HG03095 (cell line): ENCODE results near the gene LRRFIP2.

Experiments
- ATAC-seq: cut with Tn5 transposase; IDR thresholded peaks from one replicate; pipeline ENCODE4 v1.9.1; 2021; ENCODE audit warnings: moderate library complexity; ENCODE audit not compliant: unreplicated experiment

The LRRFIP2 gene

DNA sequence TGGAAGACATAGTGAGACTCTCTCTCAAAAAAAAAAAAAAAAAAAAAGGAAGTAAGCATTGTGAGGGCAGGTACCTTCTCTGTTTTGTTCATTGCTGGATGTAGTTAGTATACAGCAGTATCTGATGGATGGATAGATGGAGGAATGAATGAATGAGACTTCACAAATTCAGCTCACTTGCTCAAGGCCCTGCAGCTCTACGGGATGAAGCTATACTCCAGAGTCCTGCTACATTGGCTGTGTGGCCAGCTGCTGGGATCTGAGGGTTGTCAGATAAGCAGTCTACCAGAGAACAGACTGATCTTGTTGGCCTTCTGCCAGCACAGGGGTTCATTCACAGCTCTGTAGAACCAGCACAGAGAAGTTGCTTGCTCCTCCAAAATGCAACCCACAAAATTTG is 146.1 kb downstream of the LRRFIP2 start:
- no peak for ATAC-seq

DNA sequence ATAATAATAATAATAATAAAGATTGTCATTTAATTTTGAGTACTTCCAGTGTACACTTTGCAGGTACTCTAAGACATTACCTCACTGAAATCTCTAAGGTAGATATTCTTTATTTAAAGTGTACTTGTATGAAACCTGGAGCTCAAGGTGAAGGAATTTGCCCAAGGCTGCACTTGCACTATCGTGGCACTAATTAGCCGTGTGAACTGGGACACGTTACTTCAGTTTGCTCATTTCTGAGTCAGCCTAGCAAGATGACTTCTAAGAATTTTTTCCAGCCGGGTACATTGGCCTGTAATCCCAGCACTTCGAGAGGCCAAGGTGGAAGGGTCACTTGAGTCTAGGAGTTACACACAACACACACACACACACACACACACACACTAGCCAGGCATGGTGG is 147.5 kb downstream of the LRRFIP2 start:
- no peak for ATAC-seq

DNA sequence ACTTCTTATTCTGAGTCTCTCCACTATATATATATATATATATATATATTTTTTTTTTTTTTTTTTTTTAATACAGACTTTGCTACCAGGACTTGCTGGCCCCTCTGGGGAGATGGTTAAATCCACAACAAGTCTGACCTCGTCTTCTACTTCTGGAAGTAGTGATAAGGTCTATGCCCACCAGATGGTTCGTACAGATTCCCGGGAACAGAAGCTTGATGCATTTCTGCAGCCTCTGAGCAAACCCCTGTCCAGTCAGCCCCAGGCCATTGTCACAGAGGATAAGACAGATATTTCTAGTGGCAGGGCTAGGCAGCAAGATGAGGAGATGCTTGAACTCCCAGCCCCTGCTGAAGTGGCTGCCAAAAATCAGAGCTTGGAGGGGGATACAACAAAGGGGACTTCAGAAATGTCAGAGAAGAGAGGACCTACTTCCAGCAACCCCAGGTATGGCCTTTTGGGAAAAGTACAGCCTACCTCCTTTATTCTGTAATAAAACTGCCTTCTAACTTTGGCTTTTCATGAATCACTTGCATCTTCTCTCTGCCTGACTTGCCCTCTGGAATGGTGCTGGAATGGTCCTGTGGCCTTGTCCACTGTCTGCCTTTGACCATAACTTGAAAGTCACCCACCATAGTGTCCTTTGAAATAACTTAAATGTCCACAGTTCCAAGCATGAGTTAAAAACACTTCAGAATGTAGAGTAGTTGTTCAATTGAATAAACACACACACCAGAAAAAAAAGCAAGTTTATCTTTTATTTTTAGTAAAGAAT is 148.6 kb downstream of the LRRFIP2 start:
- no peak for ATAC-seq

DNA sequence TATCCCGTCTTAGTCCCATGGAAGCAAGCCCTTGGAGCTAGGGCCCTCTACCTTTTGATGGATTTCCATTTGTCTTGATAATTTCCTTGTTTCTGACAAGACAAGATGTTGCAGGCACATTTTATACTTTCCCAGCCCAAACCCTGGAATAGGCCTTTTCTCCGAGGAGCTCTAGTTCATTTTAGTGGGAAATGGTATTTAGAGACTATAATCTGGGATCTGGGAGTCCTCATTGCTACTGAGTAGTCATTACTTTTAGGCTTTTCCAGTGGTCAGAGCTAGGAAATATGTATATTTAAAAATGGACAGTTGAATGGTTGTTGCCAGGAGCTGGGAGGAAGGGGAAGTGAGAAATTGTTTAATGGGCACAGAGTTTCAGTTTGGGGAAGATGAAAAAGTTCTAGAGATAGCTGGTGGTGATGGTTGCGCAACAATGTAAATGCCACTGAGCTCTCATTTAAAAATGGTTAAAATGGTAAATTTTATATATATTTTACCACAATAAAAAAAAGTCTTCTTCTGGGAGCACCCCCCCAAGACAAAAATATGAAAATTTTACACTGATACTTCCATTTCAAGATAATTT is 149.5 kb downstream of the LRRFIP2 start:
- no peak for ATAC-seq

DNA sequence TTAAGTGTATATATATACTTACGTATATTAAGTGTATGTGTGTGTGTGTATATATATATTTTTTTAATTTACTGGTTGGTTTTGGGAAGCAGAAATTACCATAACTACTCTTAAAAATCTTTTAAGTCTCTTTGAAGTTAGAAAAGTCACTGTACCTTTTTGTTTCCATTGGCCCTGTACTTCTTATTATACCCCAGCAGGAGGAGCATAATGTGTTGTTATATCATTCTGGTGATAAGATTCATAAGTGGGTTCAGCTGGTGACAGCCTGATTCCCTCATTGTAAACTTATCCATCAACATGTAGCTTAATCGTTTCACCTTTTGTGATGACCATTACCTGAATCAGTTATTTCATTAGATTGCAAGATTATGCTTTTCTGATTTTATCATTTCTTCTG is 150.3 kb downstream of the LRRFIP2 start:
- ATAC-seq, result no peak

DNA sequence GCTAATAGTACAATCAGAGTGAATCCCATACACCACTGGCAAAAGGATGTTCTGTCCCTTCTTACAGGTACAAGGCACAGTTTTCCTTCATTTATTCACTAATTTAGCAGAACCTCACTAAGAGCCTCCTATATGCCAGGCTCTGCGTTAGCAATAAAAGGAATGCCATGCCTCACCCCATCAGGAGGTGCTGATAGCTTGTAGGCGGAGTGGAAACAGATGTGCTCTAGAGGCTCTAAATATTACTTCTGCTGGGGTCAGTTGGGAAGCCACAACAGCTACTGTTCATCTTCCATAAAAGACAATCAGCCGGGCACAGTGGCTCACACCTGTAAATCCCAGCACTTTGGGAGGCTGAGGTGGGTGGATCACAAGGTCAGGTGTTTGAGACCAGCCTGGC is 156.7 kb downstream of the LRRFIP2 start:
- ATAC-seq, result no peak

DNA sequence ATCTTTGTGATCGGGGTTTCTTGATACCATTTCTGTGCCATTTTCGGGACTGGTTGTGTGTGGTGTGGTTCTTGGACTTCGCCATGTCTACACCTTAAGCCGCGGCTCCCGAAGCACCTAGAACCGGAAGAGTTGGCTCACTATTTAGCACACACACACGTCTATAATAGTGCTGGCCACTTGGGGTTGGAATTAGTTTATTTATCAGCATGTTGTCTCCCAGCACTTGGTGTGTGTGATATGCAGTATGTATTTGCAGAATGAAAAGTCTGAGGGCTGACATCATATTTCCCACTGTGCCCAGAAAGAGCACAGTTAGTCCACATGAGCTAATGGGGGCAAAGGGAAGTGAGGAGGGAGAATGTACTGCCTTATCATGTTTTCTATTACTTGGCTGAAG is 157.5 kb downstream of the LRRFIP2 start:
- ATAC-seq, result no peak

DNA sequence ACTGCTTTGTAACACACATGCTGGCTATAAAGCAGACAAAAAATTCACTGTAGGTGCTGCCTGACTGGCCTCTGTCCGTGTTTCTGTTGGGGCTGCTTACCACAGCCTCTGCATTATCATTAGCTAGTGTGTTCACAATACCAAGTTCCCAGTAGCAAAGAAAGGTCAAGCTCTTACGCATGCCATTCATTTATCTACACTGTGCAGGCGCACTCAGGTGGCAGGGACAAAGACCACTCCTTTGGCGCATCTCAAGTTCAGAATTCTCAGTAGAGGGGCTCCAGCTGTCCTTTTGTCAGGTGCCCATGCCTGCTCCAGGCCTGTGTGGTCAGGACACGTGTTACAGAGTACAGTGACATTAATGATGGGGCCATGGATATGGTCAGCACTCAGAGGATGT is 158.7 kb downstream of the LRRFIP2 start:
- no peak for ATAC-seq

DNA sequence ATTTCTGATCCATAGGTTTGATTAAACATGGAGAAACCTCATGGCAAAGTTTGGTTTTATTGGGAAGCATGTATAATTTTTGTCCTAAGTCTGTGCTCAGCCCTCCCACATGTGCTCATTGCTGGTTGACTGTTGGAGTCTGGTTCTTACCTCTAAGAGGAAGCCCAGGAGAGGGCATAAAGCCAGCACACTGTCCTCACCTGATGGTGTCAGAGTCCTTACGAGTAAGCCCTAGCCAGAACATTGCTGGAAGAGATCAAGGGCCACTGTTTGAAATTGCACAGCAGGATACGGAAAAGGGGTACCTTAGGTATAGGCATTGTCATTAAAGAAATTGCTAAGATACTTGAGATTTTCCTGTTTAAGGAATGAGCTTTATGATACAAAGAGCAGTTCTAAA is 159.8 kb downstream of the LRRFIP2 start:
- no peak for ATAC-seq
